Glutamatergic neuron (in vitro differentiated cells): ENCODE measurements around the gene ARMC12. TPM values are rescaled to one million over a fixed set of nuclear protein-coding genes. Genes with fewer than 3 reads are reported as not detected.

ENCODE experiments used
- DNase-seq: peaks from one replicate; pipeline ENCODE4 v3.0.0; 2022
- H3K27ac Mint-ChIP-seq: one replicate; pipeline ENCODE4 v1.8.0; 2020; ENCODE audit warnings: mild to moderate bottlenecking, mixed read lengths, inconsistent platforms; ENCODE audit not compliant: unreplicated experiment
- H3K27me3 Mint-ChIP-seq: one replicate; pipeline ENCODE4 v1.8.0; 2020; ENCODE audit warnings: mild to moderate bottlenecking, moderate library complexity, mixed read lengths, inconsistent platforms; ENCODE audit not compliant: unreplicated experiment
- H3K36me3 Mint-ChIP-seq: one replicate; pipeline ENCODE4 v1.8.0; 2020; ENCODE audit warnings: mild to moderate bottlenecking, mixed read lengths, inconsistent platforms; ENCODE audit not compliant: unreplicated experiment
- H3K4me1 Mint-ChIP-seq: one replicate; pipeline ENCODE4 v1.8.0; 2020; ENCODE audit warnings: mild to moderate bottlenecking, low read depth, mixed read lengths, inconsistent platforms; ENCODE audit not compliant: unreplicated experiment
- H3K4me3 Mint-ChIP-seq: one replicate; pipeline ENCODE4 v1.8.0; 2020; ENCODE audit warnings: mild to moderate bottlenecking, mixed read lengths, inconsistent platforms; ENCODE audit not compliant: unreplicated experiment
- H3K9me3 Mint-ChIP-seq: one replicate; pipeline ENCODE4 v1.8.0; 2020; ENCODE audit warnings: mild to moderate bottlenecking, moderate library complexity, mixed read lengths, inconsistent platforms; ENCODE audit not compliant: unreplicated experiment
- total RNA-seq: library from RNA; stranded (reverse); fragmentation: NEBNext Ultra II Directional; extraction: Animal tissue kit (Norgen Biotek cat#: 25700); gene quantifications from one replicate; pipeline ENCODE4 v1.2.1, GENCODE V29; 2021; ENCODE audit not compliant: unreplicated experiment
- TF ChIP-seq, protein P1 (sequence below): fragments of 200-600 bp; sonication (generic); IDR thresholded peaks from one replicate; pipeline ENCODE4 v1.5.0; 2021; ENCODE audit not compliant: partially characterized antibody, unreplicated experiment

The ARMC12 gene
- total RNA-seq, 1 donor from 2014 or later, result 2.6 TPM

GRCh38 chr6:35784200-35784599, 47.4 kb downstream of the ARMC12 start:
- Mint-ChIP-seq H3K36me3 (no peaks in the 10 kb centered on the region), H3K27ac (no peak overlapping the region), H3K4me3 (no peak overlapping the region), H3K4me1 (no peaks in the 10 kb centered on the region), H3K9me3 (no peaks in the 10 kb centered on the region), H3K27me3 (peaks cover 3% of the 10 kb centered on the region)
- TF ChIP-seq, protein P1, sequence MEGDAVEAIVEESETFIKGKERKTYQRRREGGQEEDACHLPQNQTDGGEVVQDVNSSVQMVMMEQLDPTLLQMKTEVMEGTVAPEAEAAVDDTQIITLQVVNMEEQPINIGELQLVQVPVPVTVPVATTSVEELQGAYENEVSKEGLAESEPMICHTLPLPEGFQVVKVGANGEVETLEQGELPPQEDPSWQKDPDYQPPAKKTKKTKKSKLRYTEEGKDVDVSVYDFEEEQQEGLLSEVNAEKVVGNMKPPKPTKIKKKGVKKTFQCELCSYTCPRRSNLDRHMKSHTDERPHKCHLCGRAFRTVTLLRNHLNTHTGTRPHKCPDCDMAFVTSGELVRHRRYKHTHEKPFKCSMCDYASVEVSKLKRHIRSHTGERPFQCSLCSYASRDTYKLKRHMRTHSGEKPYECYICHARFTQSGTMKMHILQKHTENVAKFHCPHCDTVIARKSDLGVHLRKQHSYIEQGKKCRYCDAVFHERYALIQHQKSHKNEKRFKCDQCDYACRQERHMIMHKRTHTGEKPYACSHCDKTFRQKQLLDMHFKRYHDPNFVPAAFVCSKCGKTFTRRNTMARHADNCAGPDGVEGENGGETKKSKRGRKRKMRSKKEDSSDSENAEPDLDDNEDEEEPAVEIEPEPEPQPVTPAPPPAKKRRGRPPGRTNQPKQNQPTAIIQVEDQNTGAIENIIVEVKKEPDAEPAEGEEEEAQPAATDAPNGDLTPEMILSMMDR, result no peak
- no peak for DNase-seq

DNA sequence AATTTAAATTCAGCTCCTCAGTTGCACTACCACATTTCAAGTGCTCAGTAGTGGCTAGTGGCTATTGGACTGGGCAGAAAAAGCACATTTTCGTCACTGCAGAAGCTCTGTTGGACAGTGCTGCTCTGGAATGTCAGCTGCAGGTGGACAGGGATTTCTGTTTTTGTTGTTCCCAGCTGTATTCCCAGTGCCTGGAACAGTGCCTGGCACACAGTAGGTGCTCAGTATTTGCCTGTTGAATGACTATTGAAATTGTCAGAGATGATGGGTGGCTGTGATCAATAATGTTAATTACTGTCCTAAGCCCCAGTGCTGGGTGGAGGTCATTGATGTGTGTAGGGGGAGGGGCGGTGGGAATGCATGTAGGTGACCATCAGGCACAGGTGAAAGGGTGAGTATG, 49.4 kb downstream of the ARMC12 start:
- H3K4me3 Mint-ChIP-seq, result no peak overlapping the region
- peaks cover 6% of the 10 kb centered on the region for H3K27me3 Mint-ChIP-seq
- H3K4me1 Mint-ChIP-seq, result no peaks in the 10 kb centered on the region
- DNase-seq, result no peak
- no peaks in the 10 kb centered on the region for H3K36me3 Mint-ChIP-seq
- no peaks in the 10 kb centered on the region for H3K9me3 Mint-ChIP-seq
- TF ChIP-seq, protein P1, result no peak
- no peak overlapping the region for H3K27ac Mint-ChIP-seq

- Mint-ChIP-seq H3K27me3 (peaks cover 6% of the 10 kb centered on the region), H3K4me3 (no peak overlapping the region), H3K27ac (no peak overlapping the region), H3K9me3 (no peaks in the 10 kb centered on the region), H3K4me1 (no peaks in the 10 kb centered on the region), H3K36me3 (no peaks in the 10 kb centered on the region)
- TF ChIP-seq, protein P1, result no peak
- no peak for DNase-seq
Observed at GRCh38 chr6:35786810-35787209, 50.0 kb downstream of the ARMC12 start.

DNA sequence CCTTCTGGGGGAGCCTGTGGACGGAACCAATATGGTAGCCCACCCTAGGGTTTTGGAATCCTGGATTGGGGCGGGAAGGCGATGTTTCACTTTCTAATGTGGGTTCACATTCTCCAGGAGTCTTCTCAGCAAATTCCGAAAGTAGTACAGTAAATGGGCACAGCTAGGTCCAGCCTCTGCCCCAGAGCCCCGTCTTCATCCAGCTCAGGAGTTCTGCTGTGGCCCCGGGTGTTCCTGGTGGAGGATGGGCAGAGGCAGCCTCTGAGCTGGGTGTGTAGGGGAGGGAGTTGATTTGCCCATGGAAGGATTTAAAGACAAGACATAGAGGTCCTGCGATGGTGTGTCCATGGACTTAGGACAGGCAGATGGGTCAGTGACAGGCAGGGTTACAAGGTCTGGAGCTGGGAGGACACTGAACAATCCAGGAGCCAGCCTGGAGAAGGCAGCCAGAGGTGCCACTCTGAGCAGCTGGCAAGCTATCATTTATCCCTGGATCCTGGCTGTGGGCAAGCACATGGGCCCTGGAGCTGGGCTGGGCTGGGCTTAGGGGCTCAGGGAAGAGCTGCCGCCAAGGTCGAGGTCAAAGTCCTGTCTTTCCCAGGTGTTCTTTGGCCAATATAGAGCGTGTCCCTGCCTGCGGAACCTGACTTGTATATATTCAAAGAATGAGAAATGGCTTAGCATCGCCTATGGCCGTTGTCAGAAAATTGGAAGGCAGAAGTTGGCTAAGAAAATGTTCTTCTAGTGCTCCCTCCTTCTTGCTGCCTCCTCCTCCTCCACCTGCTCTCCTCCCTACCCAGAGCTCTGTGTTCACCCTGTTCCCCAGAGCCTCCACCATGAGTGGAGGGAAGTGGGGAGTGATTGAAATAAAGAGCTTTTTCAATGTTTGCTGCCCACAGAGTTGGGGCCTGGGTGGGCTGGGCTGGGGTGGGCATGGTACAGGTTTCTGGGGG, 50.7 kb downstream of the ARMC12 start:
- Mint-ChIP-seq H3K27ac (no peak overlapping the region), H3K27me3 (peaks cover 6% of the 10 kb centered on the region), H3K4me3 (no peak overlapping the region), H3K4me1 (no peaks in the 10 kb centered on the region), H3K9me3 (no peaks in the 10 kb centered on the region), H3K36me3 (no peaks in the 10 kb centered on the region)
- TF ChIP-seq, protein P1, result no peak
- DNase-seq, result no peak

DNA sequence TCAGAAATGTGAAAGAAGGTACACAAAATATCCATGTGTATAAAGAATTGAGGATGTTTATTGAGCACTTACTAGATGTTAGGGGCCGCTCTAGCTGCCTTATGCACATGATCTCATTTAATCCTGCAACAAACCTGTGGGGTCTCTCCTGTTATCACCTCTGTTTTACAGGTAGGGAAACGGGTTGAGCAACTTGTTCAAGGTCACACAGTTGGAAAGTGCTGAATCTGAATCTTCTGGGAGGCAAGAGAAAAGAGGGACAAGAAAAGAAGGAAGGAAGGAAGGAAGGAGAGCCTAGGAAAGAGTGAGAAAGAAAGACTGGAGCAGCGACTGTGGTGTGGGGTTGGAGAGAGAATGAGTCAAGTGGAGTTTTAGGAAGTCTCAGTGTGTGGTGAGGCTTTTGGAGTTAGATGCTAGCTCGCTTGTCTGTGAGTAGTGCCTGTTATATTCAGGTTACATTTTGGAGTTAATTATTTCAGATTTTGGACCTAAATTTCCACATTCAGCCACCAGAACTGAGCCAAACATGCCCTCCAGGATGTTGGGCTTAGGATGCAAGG, 51.7 kb downstream of the ARMC12 start:
- peaks cover under 1% of the 10 kb centered on the region for H3K9me3 Mint-ChIP-seq
- peaks cover 6% of the 10 kb centered on the region for H3K27me3 Mint-ChIP-seq
- H3K4me1 Mint-ChIP-seq, result no peaks in the 10 kb centered on the region
- no peak overlapping the region for H3K27ac Mint-ChIP-seq
- H3K36me3 Mint-ChIP-seq, result no peaks in the 10 kb centered on the region
- DNase-seq, result no peak
- TF ChIP-seq, protein P1, result no peak
- no peak overlapping the region for H3K4me3 Mint-ChIP-seq
